Peyer's patch (tissue), 4 donors: ENCODE measurements around the gene HMGA1. TPM values are rescaled to one million over a fixed set of nuclear protein-coding genes. Genes with fewer than 3 reads are reported as not detected.

ENCODE experiments used
- DNase-seq, 3 donors: peaks; one replicate each; pipeline ENCODE4 v3.0.0-alpha.2; 2017 to 2019
- H3K27ac ChIP-seq, 4 donors: fragments of 200-600 bp; sonication (generic); one replicate each; pipeline ENCODE4 v1.5.1; 2016 to 2019
- H3K27me3 ChIP-seq, 2 donors: fragments of 200-600 bp; sonication (generic); one replicate each; pipeline ENCODE4 v1.5.1; 2019
- H3K36me3 ChIP-seq, 3 donors: fragments of 200-600 bp; sonication (generic); one replicate each; pipeline ENCODE4 v1.5.1; 2016 to 2019
- H3K4me1 ChIP-seq, 4 donors: fragments of 200-600 bp; sonication (generic); one replicate each; pipeline ENCODE4 v1.5.1; 2016 to 2019
- H3K4me3 ChIP-seq, 4 donors: fragments of 200-600 bp; sonication (generic); 1 replicate in 3 of 4; 2 replicates in 1 of 4; pipeline ENCODE4 v1.5.1; 2016 to 2019; ENCODE audit warnings: mild to moderate bottlenecking in 1 of 4
- H3K9me3 ChIP-seq, 4 donors: fragments of 200-600 bp; sonication (generic); one replicate each; pipeline ENCODE4 v1.5.1; 2016 to 2019; ENCODE audit warnings: mild to moderate bottlenecking in 1 of 4
- POLR2A ChIP-seq, 2 donors: fragments of 450-650 bp; IDR thresholded peaks; one replicate each; pipeline ENCODE4 v1.5.1; 2017; ENCODE audit warnings: antibody characterized with exemption in 2 of 2, mild to moderate bottlenecking in 2 of 2, moderate library complexity in 2 of 2
- total RNA-seq, 4 donors: library from RNA; depleted of rRNA; stranded (reverse); fragments of >200 nt; gene quantifications; one replicate each; pipeline ENCODE4 v1.1.0, GENCODE V29; 2016
- TF ChIP-seq, protein P1 (sequence below), 6 experiments: fragments of 450-650 bp in 4 of 6; fragments of 200-600 bp in 2 of 6; sonication (generic) in 1 of 6; IDR thresholded peaks; one replicate each; pipeline ENCODE4 v1.5.1; 2017 to 2019; ENCODE audit warnings: antibody characterized with exemption in 6 of 6, mild to moderate bottlenecking in 3 of 6, moderate library complexity in 1 of 6

Gene HMGA1
- total RNA-seq, 4 donors from 2014 or later: 71.3 to 102 (median 90.7) TPM

DNA sequence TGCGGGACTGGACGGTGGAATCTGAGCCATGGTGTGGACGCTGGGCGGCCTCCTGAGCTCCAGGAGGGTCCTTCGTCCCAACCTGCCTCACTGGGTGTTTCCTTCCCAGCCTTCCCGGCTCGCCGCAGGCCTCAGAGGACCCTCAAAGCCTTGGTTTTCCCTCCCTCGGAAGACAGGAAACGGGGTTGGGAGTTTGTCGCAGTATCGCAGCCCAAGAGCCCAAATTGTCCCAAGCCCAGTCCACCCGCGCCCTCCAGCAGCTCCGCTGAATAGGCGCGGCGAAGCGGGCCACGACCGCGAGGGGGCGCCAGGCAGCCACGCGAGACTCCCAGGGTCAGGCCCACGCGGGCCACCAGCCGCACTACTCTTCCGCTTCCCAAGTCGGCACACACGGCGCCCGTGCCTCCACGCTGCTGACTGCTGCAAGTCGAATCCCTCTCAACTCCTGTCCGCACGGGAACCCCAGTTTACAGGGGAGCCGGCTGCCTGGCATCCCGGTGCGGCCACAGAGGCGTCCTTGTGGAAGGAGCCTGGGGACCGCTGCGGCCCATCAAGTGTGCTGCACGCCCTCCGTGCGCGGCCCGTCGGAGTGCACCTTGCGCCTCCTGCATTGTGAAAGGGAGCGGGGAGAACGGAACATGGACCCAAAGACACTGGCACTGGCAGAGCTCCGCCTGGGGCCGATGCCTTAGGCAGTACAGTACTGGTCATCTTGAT lies 40.4 kb upstream of the HMGA1 start:
- Histone ChIP-seq H3K4me1 (peaks cover 0 to 11% (median 5%) of the 10 kb centered on the region in 4 donors), H3K36me3 (no peaks in the 10 kb centered on the region), H3K27ac (peak overlapping the region in 1 of 4 donors; percentile 53), H3K9me3 (no peaks in the 10 kb centered on the region), H3K4me3 (peak overlapping the region; percentile 42 to 73 (median 59)), H3K27me3 (no peaks in the 10 kb centered on the region)
- TF ChIP-seq, protein P1, sequence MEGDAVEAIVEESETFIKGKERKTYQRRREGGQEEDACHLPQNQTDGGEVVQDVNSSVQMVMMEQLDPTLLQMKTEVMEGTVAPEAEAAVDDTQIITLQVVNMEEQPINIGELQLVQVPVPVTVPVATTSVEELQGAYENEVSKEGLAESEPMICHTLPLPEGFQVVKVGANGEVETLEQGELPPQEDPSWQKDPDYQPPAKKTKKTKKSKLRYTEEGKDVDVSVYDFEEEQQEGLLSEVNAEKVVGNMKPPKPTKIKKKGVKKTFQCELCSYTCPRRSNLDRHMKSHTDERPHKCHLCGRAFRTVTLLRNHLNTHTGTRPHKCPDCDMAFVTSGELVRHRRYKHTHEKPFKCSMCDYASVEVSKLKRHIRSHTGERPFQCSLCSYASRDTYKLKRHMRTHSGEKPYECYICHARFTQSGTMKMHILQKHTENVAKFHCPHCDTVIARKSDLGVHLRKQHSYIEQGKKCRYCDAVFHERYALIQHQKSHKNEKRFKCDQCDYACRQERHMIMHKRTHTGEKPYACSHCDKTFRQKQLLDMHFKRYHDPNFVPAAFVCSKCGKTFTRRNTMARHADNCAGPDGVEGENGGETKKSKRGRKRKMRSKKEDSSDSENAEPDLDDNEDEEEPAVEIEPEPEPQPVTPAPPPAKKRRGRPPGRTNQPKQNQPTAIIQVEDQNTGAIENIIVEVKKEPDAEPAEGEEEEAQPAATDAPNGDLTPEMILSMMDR (IDR thresholded peaks at IDR 0.05): peak; percentile 95 to 99 (median 97)
- TF ChIP-seq POLR2A (IDR thresholded peaks at IDR 0.05): no peak
- peak; percentile 88 to 95 (median 92) for DNase-seq

DNA sequence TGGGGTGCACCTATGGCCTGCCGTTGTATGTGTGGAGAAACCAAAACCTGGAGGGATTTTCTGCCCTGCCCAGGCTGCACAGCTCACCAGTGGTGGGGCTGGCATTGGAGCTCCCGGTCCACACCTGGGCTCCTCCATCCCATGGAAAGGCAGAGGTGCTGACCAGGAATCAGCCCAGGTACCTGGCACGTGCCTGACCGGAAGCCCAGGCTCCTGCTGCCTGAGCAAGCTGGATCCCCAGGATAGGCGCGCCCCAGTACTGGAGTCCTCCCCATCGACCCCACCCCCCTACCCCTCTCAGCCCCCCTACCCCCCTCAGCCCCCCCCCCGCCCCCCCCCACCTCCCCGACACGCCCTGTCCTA lies 39.9 kb upstream of the HMGA1 start:
- Histone ChIP-seq H3K4me1 (peaks cover 0 to 11% (median 5%) of the 10 kb centered on the region in 4 donors), H3K4me3 (peak overlapping the region; percentile 42 to 73 (median 59)), H3K27ac (peak overlapping the region in 1 of 4 donors; percentile 53), H3K27me3 (no peaks in the 10 kb centered on the region), H3K9me3 (no peaks in the 10 kb centered on the region), H3K36me3 (no peaks in the 10 kb centered on the region)
- DNase-seq: no peak
- TF ChIP-seq POLR2A (IDR thresholded peaks at IDR 0.05): no peak
- TF ChIP-seq, protein P1 (IDR thresholded peaks at IDR 0.05): no peak

DNA sequence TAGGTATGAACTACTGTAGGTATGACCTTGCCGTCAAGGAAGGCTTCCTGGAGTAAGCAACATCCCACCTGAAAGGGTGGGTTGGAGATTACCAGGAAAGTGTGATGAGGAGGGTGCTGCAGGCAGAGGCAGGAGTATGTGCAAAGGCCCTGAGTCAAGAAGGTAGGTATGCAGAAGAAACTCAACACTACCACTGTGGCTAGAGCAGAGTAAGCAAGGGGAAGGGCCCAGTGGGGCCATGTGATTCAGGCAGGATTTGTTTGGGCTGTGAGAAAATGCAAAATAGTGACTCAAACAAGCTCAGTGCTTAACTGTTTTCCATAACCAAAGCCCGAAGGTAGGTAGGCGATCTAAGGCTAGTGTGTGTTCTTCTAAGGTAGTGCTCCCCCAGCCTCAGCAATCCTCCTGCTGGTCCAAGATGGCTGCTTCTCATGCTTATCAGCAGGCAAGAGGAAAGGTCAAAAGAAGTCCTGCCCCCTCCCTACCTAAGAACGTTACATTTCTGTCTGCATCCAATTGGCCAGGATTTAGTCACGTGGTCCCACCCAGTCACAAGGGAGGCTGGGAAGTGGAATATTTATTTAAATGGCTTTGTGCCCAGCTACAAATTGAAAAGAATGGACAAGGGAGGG lies 36.2 kb upstream of the HMGA1 start:
- Histone ChIP-seq H3K9me3 (no peaks in the 10 kb centered on the region), H3K36me3 (no peaks in the 10 kb centered on the region), H3K27ac (no peak overlapping the region), H3K4me3 (no peak overlapping the region), H3K27me3 (no peaks in the 10 kb centered on the region), H3K4me1 (peaks cover 0 to 11% (median 5%) of the 10 kb centered on the region in 4 donors)
- DNase-seq: no peak
- TF ChIP-seq, protein P1 (IDR thresholded peaks at IDR 0.05): no peak
- TF ChIP-seq POLR2A (IDR thresholded peaks at IDR 0.05): no peak

DNA sequence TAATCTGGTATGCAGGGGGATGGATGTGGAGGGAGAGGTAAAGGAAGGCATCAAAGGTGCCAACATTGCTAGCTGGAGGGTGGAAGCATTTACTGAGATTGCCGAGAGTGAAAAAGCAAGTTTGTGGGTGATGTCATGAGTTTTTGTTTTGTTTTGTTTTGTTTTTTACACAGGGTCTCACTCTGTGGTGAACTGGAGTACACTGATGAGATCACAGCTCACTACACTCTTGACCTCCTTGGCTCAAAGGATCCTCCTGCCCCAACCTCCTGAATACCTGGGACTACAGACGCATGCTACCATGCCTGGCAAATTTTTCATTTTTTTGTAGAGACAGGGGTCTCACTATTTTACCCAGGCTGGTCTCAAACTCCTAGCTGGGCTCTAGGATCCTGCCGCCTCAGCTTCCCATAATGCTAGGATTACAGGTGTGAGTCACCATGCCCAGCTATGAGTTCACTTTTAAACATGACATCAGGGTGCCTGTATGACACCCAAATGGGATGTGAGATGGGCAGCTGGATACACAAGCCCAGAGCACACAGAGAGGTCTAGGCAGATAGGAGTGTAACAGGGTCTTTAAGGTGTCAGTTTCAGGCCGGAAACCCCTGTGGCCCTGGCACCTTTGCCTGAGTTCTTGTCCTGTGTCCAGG lies 35.1 kb upstream of the HMGA1 start:
- Histone ChIP-seq H3K27ac (no peak overlapping the region), H3K9me3 (no peaks in the 10 kb centered on the region), H3K36me3 (no peaks in the 10 kb centered on the region), H3K27me3 (no peaks in the 10 kb centered on the region), H3K4me3 (no peak overlapping the region), H3K4me1 (peaks cover 0 to 3% (median 1%) of the 10 kb centered on the region in 4 donors)
- DNase-seq: no peak
- no peak for TF ChIP-seq POLR2A (IDR thresholded peaks at IDR 0.05)
- TF ChIP-seq, protein P1 (IDR thresholded peaks at IDR 0.05): no peak

DNA sequence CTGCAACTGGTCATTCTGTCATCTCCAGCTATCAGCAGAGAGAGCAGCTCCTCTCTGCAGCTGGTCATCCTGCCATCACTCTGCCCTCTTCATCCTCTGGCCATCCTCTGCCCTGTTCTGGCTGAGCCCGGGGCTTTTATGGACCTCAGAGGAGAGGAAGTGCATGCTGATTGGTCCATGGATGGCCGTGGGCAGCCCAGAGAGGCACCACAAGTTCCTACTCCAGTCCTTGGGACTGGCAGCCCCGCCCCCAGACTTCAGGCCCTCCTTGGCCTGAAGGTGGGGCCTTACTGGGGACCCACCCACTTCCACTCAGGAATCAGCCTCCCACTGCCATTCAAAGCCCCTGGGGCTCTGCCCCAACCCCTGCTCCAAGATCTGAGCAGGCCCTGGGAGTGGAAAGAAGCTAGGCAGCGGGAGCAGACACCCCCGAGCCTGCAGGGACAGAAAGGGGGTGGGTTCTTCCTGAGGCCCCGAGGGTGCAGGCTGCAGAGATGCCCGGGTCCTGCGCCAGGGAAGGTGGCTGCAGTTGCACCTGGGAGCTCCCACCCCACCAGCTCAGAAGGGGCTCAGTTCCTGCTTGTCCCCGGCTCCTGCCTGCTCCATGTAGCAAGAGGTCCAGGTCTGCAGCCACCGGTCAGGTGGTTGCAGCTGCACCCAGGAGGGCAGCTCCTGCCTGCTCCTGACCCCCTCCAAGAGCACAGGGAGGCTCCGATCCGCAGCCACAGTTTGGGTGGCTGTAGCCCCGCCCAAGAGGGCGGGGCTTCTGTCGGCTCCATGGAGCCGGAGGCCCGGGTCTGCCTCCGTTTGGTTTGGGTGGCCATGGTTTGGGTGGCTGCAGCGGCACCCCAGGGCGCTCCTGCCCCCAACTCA lies 34.1 kb upstream of the HMGA1 start:
- DNase-seq: no peak
- no peaks in the 10 kb centered on the region for H3K27me3 ChIP-seq
- no peaks in the 10 kb centered on the region for H3K9me3 ChIP-seq
- H3K4me3 ChIP-seq: no peak overlapping the region
- H3K36me3 ChIP-seq: no peaks in the 10 kb centered on the region
- no peaks in the 10 kb centered on the region for H3K4me1 ChIP-seq
- H3K27ac ChIP-seq: no peak overlapping the region
- TF ChIP-seq, protein P1 (IDR thresholded peaks at IDR 0.05): no peak
- no peak for TF ChIP-seq POLR2A (IDR thresholded peaks at IDR 0.05)
